ENCODE data around the gene MC3R. TPM values are rescaled to one million over a fixed set of nuclear protein-coding genes. Genes with fewer than 3 reads are reported as not detected.
"Not testable (repeated sequence)": the region's sequence is repeated elsewhere in the genome, so short reads cannot be mapped to it uniquely, and the experiment has no call there.

Gene MC3R
- total RNA-seq, 5 donors from 2014 or later (not counting 1 experiment from before 2014, with no cell fraction given): not detected

DNA sequence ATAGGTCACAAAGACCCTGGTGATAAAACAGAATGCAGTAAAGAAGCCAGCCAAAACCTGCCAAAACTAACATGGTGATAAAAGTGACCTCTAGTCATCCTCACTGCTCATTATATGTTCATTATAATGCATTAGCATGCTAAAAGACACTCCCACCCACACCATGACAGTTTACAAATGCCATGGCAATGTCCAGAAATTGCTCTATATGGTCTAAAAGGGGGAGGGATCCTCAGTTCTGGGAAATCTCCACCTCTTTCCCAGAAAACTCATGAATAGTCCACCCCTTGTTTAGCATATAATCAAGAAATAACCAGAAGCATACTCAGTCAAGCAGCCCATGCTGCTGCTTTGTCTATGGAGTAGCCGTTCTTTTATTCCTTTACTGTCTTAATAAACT, 40.4 kb upstream of the MC3R start:
- no peaks in the 10 kb centered on the region for H3K4me1 Mint-ChIP-seq
- no peak overlapping the region for H3K27ac ChIP-seq (ENCODE audit: low read length)
- H3K36me3 ChIP-seq (ENCODE audit: control insufficient read depth in 2 of 2, extremely low read depth in 1 of 2, insufficient read depth in 1 of 2, low read length in 1 of 2): no peaks in the 10 kb centered on the region
- H3K27me3 ChIP-seq (replicated peaks in 1 of 2; ENCODE audit: control insufficient read depth in 2 of 2, extremely low read depth in 1 of 2, insufficient read depth in 2 of 2, low read length in 1 of 2): peaks cover 0 to 9% of the 10 kb centered on the region in 2 experiments
- H3K36me3 Mint-ChIP-seq: no peaks in the 10 kb centered on the region
- DNase-seq (no peak), ATAC-seq (replicated peaks in 1 of 4) (no peak)
- H3K9me3 ChIP-seq: no peaks in the 10 kb centered on the region
- no peak overlapping the region for H3K4me3 ChIP-seq (ENCODE audit: control insufficient read depth in 1 of 2, extremely low read depth in 1 of 2, low read length in 1 of 2)
- WGBS (ENCODE audit: insufficient coverage): 100% methylated on average over 1 of the region's 1 CpG
- peaks cover 8 to 23% of the 10 kb centered on the region in 2 donors for H3K27me3 Mint-ChIP-seq
- H3K9me3 Mint-ChIP-seq: no peaks in the 10 kb centered on the region
- no peaks in the 10 kb centered on the region for H3K4me1 ChIP-seq (ENCODE audit: control insufficient read depth in 1 of 2, extremely low read depth in 1 of 2, insufficient read depth in 2 of 2, low read length in 2 of 2)
- CTCF ChIA-PET: no interaction called here
- POLR2A ChIA-PET: no interaction called here
- no peak overlapping the region for H3K4me3 Mint-ChIP-seq
- no peak overlapping the region for H3K27ac Mint-ChIP-seq

DNA sequence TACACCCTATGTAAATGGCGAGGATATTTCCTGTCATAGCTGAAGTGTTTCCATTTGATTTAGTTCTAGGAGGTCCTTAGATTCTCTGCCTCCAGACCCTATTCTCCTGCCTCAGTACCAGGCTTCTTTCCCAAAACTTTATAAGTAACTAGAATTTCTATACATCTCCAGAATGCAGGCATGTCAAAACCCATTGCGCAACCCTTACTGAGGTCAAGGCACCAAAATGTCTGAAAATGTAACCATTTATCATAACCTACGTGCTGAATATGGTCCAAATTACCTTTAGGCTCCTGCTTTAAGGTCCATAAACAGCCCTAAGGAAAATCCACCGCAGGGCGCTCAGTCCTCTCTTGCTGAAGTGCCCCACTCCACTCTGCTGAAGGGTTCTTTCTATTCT, 37.5 kb upstream of the MC3R start:
- WGBS (ENCODE audit: insufficient coverage): 32% methylated on average over 2 of the region's 5 CpGs
- H3K27me3 Mint-ChIP-seq: peaks cover 18 to 33% of the 10 kb centered on the region in 2 donors
- CTCF ChIA-PET: no interaction called here

DNA sequence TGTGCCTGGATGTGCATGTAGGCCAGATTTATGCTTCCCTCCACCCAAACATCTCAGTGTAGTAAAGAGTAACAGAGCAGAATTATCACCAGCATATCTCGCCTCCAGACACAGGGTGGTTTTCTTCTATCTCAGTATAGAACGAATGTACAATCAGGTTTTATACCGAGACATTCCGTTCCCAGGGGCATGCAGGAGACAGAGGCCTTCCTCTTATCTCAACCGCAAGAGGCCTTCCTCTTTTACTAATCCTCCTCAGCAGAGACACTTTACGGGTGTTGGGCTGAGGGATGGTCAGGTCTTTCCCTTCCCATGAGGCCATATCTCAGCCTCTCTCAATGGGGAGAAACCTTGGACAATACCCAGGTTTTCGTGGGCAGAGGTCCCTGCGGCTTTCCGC, 36.4 kb upstream of the MC3R start:
- ChIA-PET CTCF (no interaction called here), POLR2A (no interaction called here)
- no peak for DNase-seq
- no peak overlapping the region for H3K4me3 Mint-ChIP-seq
- H3K9me3 ChIP-seq: no peaks in the 10 kb centered on the region
- H3K4me3 ChIP-seq (ENCODE audit: control insufficient read depth in 1 of 2, extremely low read depth in 1 of 2, low read length in 1 of 2): no peak overlapping the region
- H3K27ac Mint-ChIP-seq: no peak overlapping the region
- H3K4me1 ChIP-seq (ENCODE audit: control insufficient read depth in 1 of 2, extremely low read depth in 1 of 2, insufficient read depth in 2 of 2, low read length in 2 of 2): no peaks in the 10 kb centered on the region
- ATAC-seq (replicated peaks in 1 of 4): no peak
- WGBS (ENCODE audit: insufficient coverage): 25% methylated on average over 3 of the region's 9 CpGs
- no peak overlapping the region for H3K27ac ChIP-seq (ENCODE audit: low read length)
- H3K36me3 Mint-ChIP-seq: no peaks in the 10 kb centered on the region
- peaks cover 0 to 7% of the 10 kb centered on the region in 2 experiments for H3K27me3 ChIP-seq (replicated peaks in 1 of 2; ENCODE audit: control insufficient read depth in 2 of 2, extremely low read depth in 1 of 2, insufficient read depth in 2 of 2, low read length in 1 of 2)
- peaks cover 19 to 35% of the 10 kb centered on the region in 2 donors for H3K27me3 Mint-ChIP-seq
- no peaks in the 10 kb centered on the region for H3K9me3 Mint-ChIP-seq
- H3K36me3 ChIP-seq (ENCODE audit: control insufficient read depth in 2 of 2, extremely low read depth in 1 of 2, insufficient read depth in 1 of 2, low read length in 1 of 2): no peaks in the 10 kb centered on the region
- H3K4me1 Mint-ChIP-seq: no peaks in the 10 kb centered on the region

More for the DNA sequence above, 37.5 kb upstream of the MC3R start:
- H3K27ac ChIP-seq (ENCODE audit: low read length): no peak overlapping the region
- ATAC-seq (replicated peaks in 1 of 4) (no peak), DNase-seq (no peak)
- H3K36me3 ChIP-seq (ENCODE audit: control insufficient read depth in 2 of 2, extremely low read depth in 1 of 2, insufficient read depth in 1 of 2, low read length in 1 of 2): no peaks in the 10 kb centered on the region
- no peaks in the 10 kb centered on the region for H3K9me3 Mint-ChIP-seq
- peaks cover 0 to 4% of the 10 kb centered on the region in 2 experiments for H3K27me3 ChIP-seq (replicated peaks in 1 of 2; ENCODE audit: control insufficient read depth in 2 of 2, extremely low read depth in 1 of 2, insufficient read depth in 2 of 2, low read length in 1 of 2)
- no peaks in the 10 kb centered on the region for H3K4me1 Mint-ChIP-seq
- H3K4me1 ChIP-seq (ENCODE audit: control insufficient read depth in 1 of 2, extremely low read depth in 1 of 2, insufficient read depth in 2 of 2, low read length in 2 of 2): no peaks in the 10 kb centered on the region
- H3K27ac Mint-ChIP-seq: no peak overlapping the region
- no peak overlapping the region for H3K4me3 Mint-ChIP-seq
- POLR2A ChIA-PET: no interaction called here
- H3K4me3 ChIP-seq (ENCODE audit: control insufficient read depth in 1 of 2, extremely low read depth in 1 of 2, low read length in 1 of 2): no peak overlapping the region
- no peaks in the 10 kb centered on the region for H3K9me3 ChIP-seq
- no peaks in the 10 kb centered on the region for H3K36me3 Mint-ChIP-seq

DNA sequence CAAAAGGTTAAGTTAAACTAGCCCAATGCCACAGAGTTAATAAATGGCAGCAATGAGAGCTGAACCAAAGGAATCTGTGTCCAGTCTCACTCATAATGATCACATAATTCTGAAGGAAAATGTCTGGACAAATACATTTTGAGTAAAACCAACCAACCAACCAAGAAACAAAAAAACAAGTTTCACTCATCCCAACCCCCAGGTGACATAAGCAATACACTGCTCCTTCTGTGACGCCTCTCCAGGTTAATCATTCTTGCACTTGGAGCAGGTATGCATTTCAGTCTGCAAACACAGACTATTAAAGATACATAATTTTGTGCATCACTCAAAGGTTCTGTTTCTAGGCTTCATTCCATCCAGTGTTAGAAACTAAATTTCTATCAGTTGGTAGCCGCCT, 35.2 kb upstream of the MC3R start:
- no peaks in the 10 kb centered on the region for H3K36me3 ChIP-seq (ENCODE audit: control insufficient read depth in 2 of 2, extremely low read depth in 1 of 2, insufficient read depth in 1 of 2, low read length in 1 of 2)
- Mint-ChIP-seq H3K27me3 (peaks cover 19 to 30% of the 10 kb centered on the region in 2 donors), H3K27ac (no peak overlapping the region), H3K4me3 (no peak overlapping the region), H3K36me3 (no peaks in the 10 kb centered on the region), H3K4me1 (no peaks in the 10 kb centered on the region), H3K9me3 (no peaks in the 10 kb centered on the region)
- H3K4me3 ChIP-seq (ENCODE audit: control insufficient read depth in 1 of 2, extremely low read depth in 1 of 2, low read length in 1 of 2): no peak overlapping the region
- H3K9me3 ChIP-seq: no peaks in the 10 kb centered on the region
- peaks cover 0 to 7% of the 10 kb centered on the region in 2 experiments for H3K27me3 ChIP-seq (replicated peaks in 1 of 2; ENCODE audit: control insufficient read depth in 2 of 2, extremely low read depth in 1 of 2, insufficient read depth in 2 of 2, low read length in 1 of 2)
- CTCF ChIA-PET: no interaction called here
- no peaks in the 10 kb centered on the region for H3K4me1 ChIP-seq (ENCODE audit: control insufficient read depth in 1 of 2, extremely low read depth in 1 of 2, insufficient read depth in 2 of 2, low read length in 2 of 2)
- WGBS (ENCODE audit: insufficient coverage): 86% methylated on average over 2 of the region's 2 CpGs
- DNase-seq (no peak), ATAC-seq (replicated peaks in 1 of 4) (no peak)
- POLR2A ChIA-PET: no interaction called here
- H3K27ac ChIP-seq (ENCODE audit: low read length): no peak overlapping the region

DNA sequence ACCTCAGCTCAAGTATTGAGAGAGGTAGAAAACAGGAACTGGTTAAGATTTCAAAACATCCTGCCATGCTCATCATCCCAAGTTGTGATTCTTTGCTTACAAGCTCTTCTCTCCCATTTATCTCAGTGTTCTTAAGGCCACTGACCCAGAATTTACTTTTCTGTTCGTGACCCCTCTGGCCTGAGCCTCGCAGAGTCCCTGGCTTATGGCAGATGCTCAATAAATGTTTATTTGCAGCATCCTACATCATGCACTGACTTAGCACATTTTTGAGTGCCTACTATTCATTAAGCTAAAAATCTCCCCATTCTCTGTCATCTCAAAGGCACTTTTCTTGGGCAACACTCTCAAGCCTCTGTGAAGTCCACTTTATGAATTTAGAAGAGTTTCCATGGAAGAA, 33.4 kb upstream of the MC3R start:
- Histone ChIP-seq H3K4me1 (ENCODE audit: control insufficient read depth in 1 of 2, extremely low read depth in 1 of 2, insufficient read depth in 2 of 2, low read length in 2 of 2) (no peaks in the 10 kb centered on the region), H3K36me3 (ENCODE audit: control insufficient read depth in 2 of 2, extremely low read depth in 1 of 2, insufficient read depth in 1 of 2, low read length in 1 of 2) (no peaks in the 10 kb centered on the region), H3K9me3 (no peaks in the 10 kb centered on the region), H3K4me3 (ENCODE audit: control insufficient read depth in 1 of 2, extremely low read depth in 1 of 2, low read length in 1 of 2) (no peak overlapping the region), H3K27me3 (replicated peaks in 1 of 2; ENCODE audit: control insufficient read depth in 2 of 2, extremely low read depth in 1 of 2, insufficient read depth in 2 of 2, low read length in 1 of 2) (peaks cover 0 to 2% of the 10 kb centered on the region in 2 experiments), H3K27ac (ENCODE audit: low read length) (no peak overlapping the region)
- Mint-ChIP-seq H3K4me1 (no peaks in the 10 kb centered on the region), H3K9me3 (peaks cover 0 to 10% (median 6%) of the 10 kb centered on the region in 3 donors), H3K27ac (no peak overlapping the region), H3K4me3 (no peak overlapping the region), H3K36me3 (no peaks in the 10 kb centered on the region), H3K27me3 (peaks cover 16 to 24% of the 10 kb centered on the region in 2 donors)
- DNase-seq (no peak), ATAC-seq (replicated peaks in 1 of 4) (no peak)
- WGBS (ENCODE audit: insufficient coverage): 20% methylated on average over 1 of the region's 2 CpGs
- CTCF ChIA-PET: interaction anchor here in 1 of 2 donors (0.6 kb wide), 1 partner anchor 22 kb away, joined by 5 read pairs; no protein-coding TSS in a partner anchor
- POLR2A ChIA-PET: no interaction called here

DNA sequence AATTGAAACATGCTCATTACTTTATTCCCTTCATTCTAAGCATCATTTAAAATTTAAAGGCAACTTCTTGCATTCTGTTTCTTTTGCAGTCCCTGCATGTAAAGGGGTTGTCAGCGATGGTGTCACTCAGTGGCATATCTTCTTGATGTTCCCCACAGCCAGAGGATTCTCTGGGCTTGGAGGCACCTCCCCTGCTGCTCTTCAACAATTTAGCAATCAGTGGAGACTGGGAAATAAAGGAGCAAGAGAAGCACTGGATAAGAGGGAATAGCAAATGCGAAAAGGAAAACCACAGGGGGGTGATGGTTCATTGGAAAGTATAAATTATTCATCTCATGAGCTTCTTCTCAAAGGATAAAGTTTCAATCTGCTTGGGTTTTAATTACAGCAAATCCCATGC, 30.7 kb upstream of the MC3R start:
- no peak for DNase-seq
- ChIA-PET POLR2A (no interaction called here), CTCF (no interaction called here)
- Histone ChIP-seq H3K4me3 (ENCODE audit: control insufficient read depth in 1 of 2, extremely low read depth in 1 of 2, low read length in 1 of 2) (no peak overlapping the region), H3K36me3 (ENCODE audit: control insufficient read depth in 2 of 2, extremely low read depth in 1 of 2, insufficient read depth in 1 of 2, low read length in 1 of 2) (no peaks in the 10 kb centered on the region), H3K27me3 (replicated peaks in 1 of 2; ENCODE audit: control insufficient read depth in 2 of 2, extremely low read depth in 1 of 2, insufficient read depth in 2 of 2, low read length in 1 of 2) (peaks cover 0 to 2% of the 10 kb centered on the region in 2 experiments), H3K27ac (ENCODE audit: low read length) (no peak overlapping the region), H3K9me3 (no peaks in the 10 kb centered on the region), H3K4me1 (ENCODE audit: control insufficient read depth in 1 of 2, extremely low read depth in 1 of 2, insufficient read depth in 2 of 2, low read length in 2 of 2) (no peaks in the 10 kb centered on the region)
- Mint-ChIP-seq H3K27me3 (peaks cover 11 to 12% of the 10 kb centered on the region in 2 donors), H3K9me3 (peaks cover 0 to 15% (median 9%) of the 10 kb centered on the region in 3 donors), H3K4me3 (no peak overlapping the region), H3K27ac (no peak overlapping the region), H3K4me1 (no peaks in the 10 kb centered on the region), H3K36me3 (no peaks in the 10 kb centered on the region)
- no peak for ATAC-seq (replicated peaks in 1 of 4)
- no CpG with 5 or more reads among the region's 2 CpGs for WGBS (ENCODE audit: insufficient coverage)

DNA sequence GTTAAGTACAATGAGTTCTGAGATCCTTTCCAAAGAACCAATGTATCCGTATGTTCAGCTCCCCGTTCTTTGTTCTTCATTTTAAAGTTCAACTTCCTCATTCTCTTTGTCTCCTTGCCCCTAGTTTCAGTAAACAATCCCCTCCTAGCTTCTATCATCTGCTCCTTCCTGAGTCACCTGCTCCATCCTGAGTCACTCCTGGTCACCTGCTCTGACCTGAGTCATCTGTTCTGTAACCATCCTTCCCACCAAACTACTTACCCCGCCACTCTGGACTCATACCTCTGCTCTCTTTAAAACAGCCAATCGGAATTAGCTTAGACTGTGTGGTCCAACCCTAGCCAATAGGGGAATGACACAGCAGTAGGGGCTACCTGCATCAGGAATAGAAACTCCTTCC, 27.3 kb upstream of the MC3R start:
- H3K27ac ChIP-seq (ENCODE audit: low read length); H3K27me3 Mint-ChIP-seq; H3K27ac Mint-ChIP-seq; H3K36me3 Mint-ChIP-seq; H3K4me3 Mint-ChIP-seq; H3K9me3 ChIP-seq; H3K27me3 ChIP-seq (replicated peaks in 1 of 2; ENCODE audit: control insufficient read depth in 2 of 2, extremely low read depth in 1 of 2, insufficient read depth in 2 of 2, low read length in 1 of 2); POLR2A ChIA-PET; CTCF ChIA-PET; H3K4me3 ChIP-seq (ENCODE audit: control insufficient read depth in 1 of 2, extremely low read depth in 1 of 2, low read length in 1 of 2); H3K36me3 ChIP-seq (ENCODE audit: control insufficient read depth in 2 of 2, extremely low read depth in 1 of 2, insufficient read depth in 1 of 2, low read length in 1 of 2); H3K4me1 ChIP-seq (ENCODE audit: control insufficient read depth in 1 of 2, extremely low read depth in 1 of 2, insufficient read depth in 2 of 2, low read length in 2 of 2); ATAC-seq (replicated peaks in 1 of 4); DNase-seq; H3K4me1 Mint-ChIP-seq: not testable (repeated sequence)
- H3K9me3 Mint-ChIP-seq: peaks cover 4 to 15% (median 9%) of the 10 kb centered on the region in 3 donors
- 67% methylated on average over 4 of the region's 4 CpGs for WGBS (ENCODE audit: insufficient coverage)

All from T-cell (primary cell).